ENCODE results near the gene AZIN2.

AZIN2 gene

GRCh38 chr1:33088119-33088906, 7.4 kb downstream of the AZIN2 start:
- DNase-seq (ENCODE audit: insufficient read length, low spot score): no peak
- FAIRE-seq: peak; percentile 56

GRCh38 chr1:33089457-33089856, 8.5 kb downstream of the AZIN2 start:
- FAIRE-seq (no peak), DNase-seq (ENCODE audit: insufficient read length, low spot score) (no peak)
- TF ChIP-seq SPI1 (IDR thresholded peaks at IDR 0.05; ENCODE audit: low read depth, low read length): no peak
- no peak for TF ChIP-seq TAF1 (IDR thresholded peaks at IDR 0.05; ENCODE audit: low read depth, low read length)
- no peak for TF ChIP-seq POU2F2 (IDR thresholded peaks at IDR 0.05; ENCODE audit: low read depth, low read length)
- no peak for TF ChIP-seq POLR2A (IDR thresholded peaks at IDR 0.05; ENCODE audit: low read depth, low read length)
- TF ChIP-seq POLR2AphosphoS5 (IDR thresholded peaks at IDR 0.05; ENCODE audit: low read depth, low read length): no peak
- no peak for TF ChIP-seq PAX5 (IDR thresholded peaks at IDR 0.05; ENCODE audit: insufficient read depth, low read length, severe bottlenecking)

More at GRCh38 chr1:33088119-33088906, 7.4 kb downstream of the AZIN2 start:
- no peak for TF ChIP-seq POU2F2 (IDR thresholded peaks at IDR 0.05; ENCODE audit: low read depth, low read length)
- TF ChIP-seq POLR2A (IDR thresholded peaks at IDR 0.05; ENCODE audit: low read depth, low read length): no peak
- no peak for TF ChIP-seq PAX5 (IDR thresholded peaks at IDR 0.05; ENCODE audit: insufficient read depth, low read length, severe bottlenecking)
- no peak for TF ChIP-seq TAF1 (IDR thresholded peaks at IDR 0.05; ENCODE audit: low read depth, low read length)
- no peak for TF ChIP-seq POLR2AphosphoS5 (IDR thresholded peaks at IDR 0.05; ENCODE audit: low read depth, low read length)
- TF ChIP-seq SPI1 (IDR thresholded peaks at IDR 0.05; ENCODE audit: low read depth, low read length): peak; percentile 77

DNA sequence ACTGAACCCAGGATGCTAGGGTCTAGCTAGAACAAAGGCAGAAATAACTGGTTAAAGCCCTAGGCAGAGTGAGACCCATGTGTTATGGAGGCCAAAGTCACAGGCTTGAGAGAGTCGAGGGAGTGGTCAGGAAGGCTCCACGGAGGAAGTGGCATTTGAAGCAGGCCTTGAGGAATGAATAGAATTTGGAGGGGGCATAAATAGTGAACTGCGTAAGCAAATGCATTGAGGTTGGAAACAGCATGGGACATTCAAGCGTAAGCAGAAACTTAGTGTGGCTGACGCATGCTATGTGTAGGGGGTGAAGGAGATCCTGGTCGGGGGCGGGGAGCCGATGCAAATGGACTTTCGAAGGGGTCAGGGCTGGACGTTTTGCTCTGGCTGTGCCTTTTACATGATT, 11.5 kb downstream of the AZIN2 start:
- TF ChIP-seq POLR2A (IDR thresholded peaks at IDR 0.05; ENCODE audit: low read depth, low read length) (no peak), PAX5 (IDR thresholded peaks at IDR 0.05; ENCODE audit: insufficient read depth, low read length, severe bottlenecking) (no peak), POU2F2 (IDR thresholded peaks at IDR 0.05; ENCODE audit: low read depth, low read length) (no peak), POLR2AphosphoS5 (IDR thresholded peaks at IDR 0.05; ENCODE audit: low read depth, low read length) (no peak), TAF1 (IDR thresholded peaks at IDR 0.05; ENCODE audit: low read depth, low read length) (no peak), SPI1 (IDR thresholded peaks at IDR 0.05; ENCODE audit: low read depth, low read length) (no peak)
- FAIRE-seq (no peak), DNase-seq (ENCODE audit: insufficient read length, low spot score) (no peak)

DNA sequence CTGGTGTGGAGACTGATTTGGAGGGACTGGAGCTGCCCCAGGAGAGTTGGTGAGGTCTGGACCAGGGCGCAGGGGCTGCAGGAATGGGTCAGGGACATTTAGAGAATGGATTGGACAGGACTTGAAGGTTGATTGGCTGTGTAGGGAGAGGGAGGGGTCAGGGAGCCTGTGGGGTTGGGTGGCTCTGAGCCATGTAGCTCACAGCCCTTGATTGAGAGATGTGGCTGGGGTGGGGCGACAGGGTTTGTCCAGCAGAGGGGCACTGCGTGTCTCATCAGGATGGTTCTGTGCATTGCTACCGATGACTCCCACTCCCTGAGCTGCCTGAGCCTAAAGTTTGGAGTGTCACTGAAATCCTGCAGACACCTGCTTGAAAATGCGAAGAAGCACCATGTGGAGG, 12.1 kb downstream of the AZIN2 start:
- TF ChIP-seq PAX5 (IDR thresholded peaks at IDR 0.05; ENCODE audit: insufficient read depth, low read length, severe bottlenecking) (no peak), POLR2A (IDR thresholded peaks at IDR 0.05; ENCODE audit: low read depth, low read length) (no peak), POLR2AphosphoS5 (IDR thresholded peaks at IDR 0.05; ENCODE audit: low read depth, low read length) (no peak), TAF1 (IDR thresholded peaks at IDR 0.05; ENCODE audit: low read depth, low read length) (no peak), POU2F2 (IDR thresholded peaks at IDR 0.05; ENCODE audit: low read depth, low read length) (no peak), SPI1 (IDR thresholded peaks at IDR 0.05; ENCODE audit: low read depth, low read length) (no peak)
- FAIRE-seq (no peak), DNase-seq (ENCODE audit: insufficient read length, low spot score) (no peak)

- DNase-seq (ENCODE audit: insufficient read length, low spot score) (no peak), FAIRE-seq (no peak)
- no peak for TF ChIP-seq POLR2AphosphoS5 (IDR thresholded peaks at IDR 0.05; ENCODE audit: low read depth, low read length)
- no peak for TF ChIP-seq PAX5 (IDR thresholded peaks at IDR 0.05; ENCODE audit: insufficient read depth, low read length, severe bottlenecking)
- no peak for TF ChIP-seq SPI1 (IDR thresholded peaks at IDR 0.05; ENCODE audit: low read depth, low read length)
- no peak for TF ChIP-seq POLR2A (IDR thresholded peaks at IDR 0.05; ENCODE audit: low read depth, low read length)
- TF ChIP-seq POU2F2 (IDR thresholded peaks at IDR 0.05; ENCODE audit: low read depth, low read length): no peak
- TF ChIP-seq TAF1 (IDR thresholded peaks at IDR 0.05; ENCODE audit: low read depth, low read length): no peak
These were observed 13.5 kb downstream of the AZIN2 start for GRCh38 chr1:33094486-33094885.

DNA sequence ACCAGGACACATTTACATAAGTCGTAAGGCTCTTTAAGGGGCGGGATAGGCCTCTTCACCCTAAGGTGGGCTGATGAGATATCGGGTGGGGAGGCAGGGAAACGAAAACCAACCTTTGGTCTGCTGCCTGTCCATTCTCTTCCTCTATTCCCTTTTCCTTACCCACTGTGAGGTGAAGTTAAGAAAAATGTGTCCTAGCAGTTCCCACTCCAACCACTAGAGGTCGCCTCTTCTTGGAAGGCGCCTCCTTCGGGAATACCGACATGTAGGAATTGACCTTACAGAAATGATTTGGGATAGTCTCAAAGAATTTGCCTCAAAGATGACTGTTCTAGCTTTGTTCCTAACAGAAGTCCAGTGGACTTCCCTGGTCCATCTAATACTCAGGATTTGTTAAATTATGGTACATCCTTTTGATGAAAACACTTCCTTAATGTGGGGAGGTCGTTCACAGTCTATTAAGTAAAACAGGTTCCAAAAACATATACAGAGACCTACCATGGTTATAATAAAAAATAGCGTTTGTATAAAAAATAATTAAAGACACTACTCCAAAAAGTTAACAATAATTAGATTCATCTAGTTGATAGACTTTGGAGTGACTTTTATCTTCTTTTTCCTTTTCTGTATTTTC, 14.1 kb downstream of the AZIN2 start:
- FAIRE-seq (peak; percentile 83), DNase-seq (ENCODE audit: insufficient read length, low spot score) (no peak)
- TF ChIP-seq POLR2AphosphoS5 (IDR thresholded peaks at IDR 0.05; ENCODE audit: low read depth, low read length): no peak
- no peak for TF ChIP-seq SPI1 (IDR thresholded peaks at IDR 0.05; ENCODE audit: low read depth, low read length)
- no peak for TF ChIP-seq PAX5 (IDR thresholded peaks at IDR 0.05; ENCODE audit: insufficient read depth, low read length, severe bottlenecking)
- no peak for TF ChIP-seq POLR2A (IDR thresholded peaks at IDR 0.05; ENCODE audit: low read depth, low read length)
- TF ChIP-seq POU2F2 (IDR thresholded peaks at IDR 0.05; ENCODE audit: low read depth, low read length): no peak
- TF ChIP-seq TAF1 (IDR thresholded peaks at IDR 0.05; ENCODE audit: low read depth, low read length): no peak

GRCh38 chr1:33096363-33097005, 15.5 kb downstream of the AZIN2 start:
- DNase-seq (ENCODE audit: insufficient read length, low spot score) (no peak), FAIRE-seq (no peak)
- no peak for TF ChIP-seq POLR2A (IDR thresholded peaks at IDR 0.05; ENCODE audit: low read depth, low read length)
- no peak for TF ChIP-seq PAX5 (IDR thresholded peaks at IDR 0.05; ENCODE audit: insufficient read depth, low read length, severe bottlenecking)
- no peak for TF ChIP-seq POU2F2 (IDR thresholded peaks at IDR 0.05; ENCODE audit: low read depth, low read length)
- no peak for TF ChIP-seq SPI1 (IDR thresholded peaks at IDR 0.05; ENCODE audit: low read depth, low read length)
- TF ChIP-seq TAF1 (IDR thresholded peaks at IDR 0.05; ENCODE audit: low read depth, low read length): no peak
- no peak for TF ChIP-seq POLR2AphosphoS5 (IDR thresholded peaks at IDR 0.05; ENCODE audit: low read depth, low read length)

- FAIRE-seq (no peak), DNase-seq (ENCODE audit: insufficient read length, low spot score) (no peak)
- no peak for TF ChIP-seq POLR2AphosphoS5 (IDR thresholded peaks at IDR 0.05; ENCODE audit: low read depth, low read length)
- no peak for TF ChIP-seq POU2F2 (IDR thresholded peaks at IDR 0.05; ENCODE audit: low read depth, low read length)
- no peak for TF ChIP-seq PAX5 (IDR thresholded peaks at IDR 0.05; ENCODE audit: insufficient read depth, low read length, severe bottlenecking)
- no peak for TF ChIP-seq POLR2A (IDR thresholded peaks at IDR 0.05; ENCODE audit: low read depth, low read length)
- no peak for TF ChIP-seq SPI1 (IDR thresholded peaks at IDR 0.05; ENCODE audit: low read depth, low read length)
- TF ChIP-seq TAF1 (IDR thresholded peaks at IDR 0.05; ENCODE audit: low read depth, low read length): no peak
These were observed 16.2 kb downstream of the AZIN2 start for GRCh38 chr1:33097137-33097611.

DNA sequence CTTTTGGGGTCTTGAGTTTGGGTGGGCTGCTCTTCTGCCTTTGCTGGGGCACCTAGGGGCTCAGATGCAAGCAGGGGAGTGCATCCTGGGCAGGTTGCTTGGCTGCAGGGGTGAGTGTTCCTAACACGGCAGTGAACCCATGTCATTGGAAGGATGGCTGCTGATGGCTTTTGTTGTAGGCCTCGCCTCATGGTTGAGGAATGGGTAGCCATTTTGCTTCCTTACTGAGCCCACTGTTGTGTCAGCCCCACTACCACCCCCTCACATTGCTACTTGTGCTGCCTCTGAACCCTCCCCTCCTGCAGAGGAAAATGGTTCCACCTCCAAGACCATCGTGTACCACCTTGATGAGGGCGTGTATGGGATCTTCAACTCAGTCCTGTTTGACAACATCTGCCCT, 16.8 kb downstream of the AZIN2 start:
- FAIRE-seq (no peak), DNase-seq (ENCODE audit: insufficient read length, low spot score) (no peak)
- TF ChIP-seq POLR2AphosphoS5 (IDR thresholded peaks at IDR 0.05; ENCODE audit: low read depth, low read length) (no peak), TAF1 (IDR thresholded peaks at IDR 0.05; ENCODE audit: low read depth, low read length) (no peak), POLR2A (IDR thresholded peaks at IDR 0.05; ENCODE audit: low read depth, low read length) (no peak), POU2F2 (IDR thresholded peaks at IDR 0.05; ENCODE audit: low read depth, low read length) (no peak), SPI1 (IDR thresholded peaks at IDR 0.05; ENCODE audit: low read depth, low read length) (no peak), PAX5 (IDR thresholded peaks at IDR 0.05; ENCODE audit: insufficient read depth, low read length, severe bottlenecking) (no peak)

All from GM12891 (cell line).